GM12878 (cell line): ENCODE data around the gene IREB2. TPM values are rescaled to one million over a fixed set of nuclear protein-coding genes. Genes with fewer than 3 reads are reported as not detected.
"Not testable (repeated sequence)": the region's sequence is repeated elsewhere in the genome, so short reads cannot be mapped to it uniquely, and the experiment has no call there.

ENCODE experiments used
- ATAC-seq: fragments of 200-7000 bp; cut with Tn5 transposase; 3 replicates; pipeline ENCODE4 v1.9.1; 2020; ENCODE audit warnings: mild to moderate bottlenecking, moderate library complexity
- BruUV-seq: library from RNA; stranded (reverse); fragments of 400-500 nt; replicated peaks from 2 replicates; lab custom pipeline; 2021; lab: Mats Ljungman, UMichigan
- CTCF ChIA-PET: fragments of 300-600 bp; sonication (Branson Sonifier 250); formaldehyde crosslinking; extraction: SDS; loops from one replicate; lab custom pipeline; 2021; ENCODE audit warnings: inconsistent platforms; lab: Yijun Ruan, JAX
- POLR2A ChIA-PET: fragments of 350-600 bp; formaldehyde crosslinking; extraction: SDS; loops from one replicate; lab custom pipeline; 2021; ENCODE audit warnings: inconsistent platforms; lab: Charles Lee
- RAD21 ChIA-PET: fragments of 300-600 bp; sonication (Branson Sonifier 250); formaldehyde crosslinking; loops from one replicate; lab custom pipeline; 2023; ENCODE audit warnings: antibody characterized with exemption; ENCODE audit not compliant: unreplicated experiment; lab: Charles Lee
- SMC1A ChIA-PET: fragments of 300-600 bp; sonication (Branson Sonifier 250); formaldehyde crosslinking; loops from one replicate; lab custom pipeline; 2023; ENCODE audit not compliant: unreplicated experiment, uncharacterized antibody; lab: Charles Lee
- DNase-seq: peaks from one replicate; pipeline ENCODE4 v3.0.0-alpha.2; 2011; ENCODE audit warnings: low read depth, low spot score
- FAIRE-seq: peaks from 3 replicates; lab custom pipeline; 2011; peaks lifted over from hg19 to GRCh38; lab: Jason Lieb, UNC
- H2AFZ ChIP-seq: 2 replicates; pipeline ENCODE4 v1.6.0; 2011; ENCODE audit warnings: low read depth, low read length, control low read depth; ENCODE audit not compliant: control insufficient read depth
- H3K27ac ChIP-seq: 2 replicates; pipeline ENCODE4 v1.5.1; 2011; ENCODE audit warnings: control low read depth; ENCODE audit not compliant: control insufficient read depth, insufficient read depth
- H3K27me3 ChIP-seq, 2 experiments: replicated peaks in 1 of 2; 2 replicates each; pipeline versions ENCODE4 v1.6.0 to v1.6.1; 2011; ENCODE audit warnings: low read length in 1 of 2; ENCODE audit not compliant: control insufficient read depth in 2 of 2, insufficient read depth in 2 of 2
- H3K36me3 ChIP-seq, 2 experiments: 2 replicates each; pipeline ENCODE4 v1.5.1; 2011; ENCODE audit warnings: low read length in 1 of 2; ENCODE audit not compliant: control insufficient read depth in 2 of 2, insufficient read depth in 2 of 2
- H3K4me1 ChIP-seq: 2 replicates; pipeline ENCODE4 v1.6.1; 2011; ENCODE audit warnings: mild to moderate bottlenecking, low read length, moderate library complexity, mixed read lengths; ENCODE audit not compliant: control insufficient read depth, insufficient read depth
- H3K4me2 ChIP-seq: 2 replicates; pipeline ENCODE4 v1.6.0; 2011; ENCODE audit warnings: control low read depth; ENCODE audit not compliant: control insufficient read depth, insufficient read depth
- H3K4me3 ChIP-seq: fragments of 200-600 bp; sonication (generic); 2 replicates; pipeline ENCODE4 v1.5.1; 2016
- H3K79me2 ChIP-seq: 2 replicates; pipeline ENCODE4 v1.6.0; 2011; ENCODE audit warnings: low read length; ENCODE audit not compliant: control insufficient read depth, insufficient read depth
- H3K9ac ChIP-seq: 2 replicates; pipeline ENCODE4 v1.8.0; 2011; ENCODE audit warnings: low read length, control low read depth, mixed read lengths; ENCODE audit not compliant: control insufficient read depth, insufficient read depth
- H3K9me3 ChIP-seq: replicated peaks from 3 replicates; pipeline ENCODE4 v1.5.1; 2011; ENCODE audit warnings: mild to moderate bottlenecking, low read length; ENCODE audit not compliant: control insufficient read depth, insufficient read depth
- H4K20me1 ChIP-seq: 2 replicates; pipeline ENCODE4 v1.6.0; 2011; ENCODE audit not compliant: control insufficient read depth, insufficient read depth
- ATF7 ChIP-seq: fragments of 450-650 bp; IDR thresholded peaks from 2 replicates; pipeline ENCODE4 v1.6.1; 2016; ENCODE audit warnings: low read depth, mild to moderate bottlenecking
- BRCA1 ChIP-seq: IDR thresholded peaks from 2 replicates; pipeline ENCODE4 v1.6.1; 2011; ENCODE audit warnings: low read depth, low read length, improper control_type of control experiment
- JUND ChIP-seq: IDR thresholded peaks from 2 replicates; pipeline ENCODE4 v1.6.1; 2012; ENCODE audit warnings: low read depth, mild to moderate bottlenecking, low read length, improper control_type of control experiment, moderate library complexity
- WGBS: methylation state at CpG from one replicate; pipeline ENCODE4 v1.1.6; 2016; ENCODE audit warnings: low lambda C conversion rate; ENCODE audit not compliant: insufficient replicate concordance, insufficient coverage; ENCODE audit errors: missing lambda C conversion rate; 5-methylcytosine and 5-hydroxymethylcytosine counted together
- in situ Hi-C: fragments of 300-500 bp; cut with MboI; formaldehyde crosslinking; loops from 9 replicates; pipeline ENCODE4 v1.14.3; 2018; ENCODE audit warnings: mixed read lengths
- intact Hi-C: fragments of 100-400 bp; cut with micrococcal nuclease; formaldehyde crosslinking; loops from one replicate; pipeline ENCODE4 v1.14.2; 2022; ENCODE audit not compliant: unreplicated experiment
- polyA plus RNA-seq, 11 experiments: library from polyadenylated mRNA; depleted of rRNA in 4 of 11; unstranded in 6 of 11; stranded (reverse) in 5 of 11; fragments of >200 nt; fragmentation: Nextera tagmentation in 4 of 11; fragmentation: Illumina TruSeq in 1 of 11; extraction: Ambion mirVana in 4 of 11; extraction: Trizol in 1 of 11; gene quantifications; 1 replicate in 1 of 11; 2 replicates in 10 of 11; pipeline versions ENCODE4 v1.2.1 to v1.2.3, GENCODE V29; 2011 to 2016; ENCODE audit warnings: inconsistent platforms in 2 of 11, missing spikeins in 2 of 11, low read depth in 1 of 11
- total RNA-seq, 4 experiments: library from RNA; depleted of rRNA in 3 of 4; stranded (reverse); fragments of >200 nt in 3 of 4; fragmentation: Illumina TruSeq in 1 of 4; extraction: Trizol in 1 of 4; gene quantifications; 2 replicates each; pipeline versions ENCODE4 v1.2.1 to v1.2.3, GENCODE V29; 2013 to 2021
- TF ChIP-seq, protein P1 (sequence below): fragments of 450-650 bp; IDR thresholded peaks from 2 replicates; pipeline ENCODE4 v1.6.1; 2017; ENCODE audit warnings: mild to moderate bottlenecking, low read depth, inconsistent platforms; ENCODE audit not compliant: poor library complexity, severe bottlenecking
- TF ChIP-seq, protein P2 (sequence below): fragments of 450-650 bp; IDR thresholded peaks from 2 replicates; pipeline ENCODE4 v1.6.1; 2018; ENCODE audit warnings: borderline replicate concordance, mild to moderate bottlenecking; ENCODE audit not compliant: partially characterized antibody

Gene IREB2
- total and polyA plus RNA-seq, 10 of the 15 experiments (the other 5 are each of a cell fraction or from before 2014, with no cell fraction given), result 13.0 to 52.4 (median 24.4) TPM

DNA sequence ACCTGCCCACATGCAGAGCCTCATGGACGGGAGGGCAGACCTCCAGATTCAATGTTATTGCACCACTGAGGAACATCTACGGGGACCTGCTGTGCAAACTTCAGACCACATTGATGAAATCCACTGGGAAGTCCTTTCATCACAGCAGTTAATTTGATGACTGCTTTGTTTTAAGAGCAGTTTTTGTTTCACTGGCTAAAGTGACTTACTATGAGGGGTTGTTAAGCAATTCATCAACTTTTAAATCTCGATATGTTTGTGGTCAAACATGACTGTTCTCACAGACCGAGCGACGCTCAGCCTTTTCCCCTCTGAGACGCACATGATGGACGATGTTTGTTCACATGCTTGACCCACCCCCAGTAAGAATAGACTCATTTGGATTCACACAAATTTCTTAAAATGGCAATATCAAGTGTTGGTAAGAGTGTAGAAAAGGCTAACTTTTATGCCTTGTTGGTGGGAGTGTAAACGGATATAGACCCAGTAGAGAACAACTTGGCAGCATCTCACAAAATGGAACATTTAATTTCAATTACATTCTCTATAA is 35.9 kb upstream of the IREB2 start (continued):
- TF ChIP-seq JUND, result no peak
- TF ChIP-seq, protein P1, sequence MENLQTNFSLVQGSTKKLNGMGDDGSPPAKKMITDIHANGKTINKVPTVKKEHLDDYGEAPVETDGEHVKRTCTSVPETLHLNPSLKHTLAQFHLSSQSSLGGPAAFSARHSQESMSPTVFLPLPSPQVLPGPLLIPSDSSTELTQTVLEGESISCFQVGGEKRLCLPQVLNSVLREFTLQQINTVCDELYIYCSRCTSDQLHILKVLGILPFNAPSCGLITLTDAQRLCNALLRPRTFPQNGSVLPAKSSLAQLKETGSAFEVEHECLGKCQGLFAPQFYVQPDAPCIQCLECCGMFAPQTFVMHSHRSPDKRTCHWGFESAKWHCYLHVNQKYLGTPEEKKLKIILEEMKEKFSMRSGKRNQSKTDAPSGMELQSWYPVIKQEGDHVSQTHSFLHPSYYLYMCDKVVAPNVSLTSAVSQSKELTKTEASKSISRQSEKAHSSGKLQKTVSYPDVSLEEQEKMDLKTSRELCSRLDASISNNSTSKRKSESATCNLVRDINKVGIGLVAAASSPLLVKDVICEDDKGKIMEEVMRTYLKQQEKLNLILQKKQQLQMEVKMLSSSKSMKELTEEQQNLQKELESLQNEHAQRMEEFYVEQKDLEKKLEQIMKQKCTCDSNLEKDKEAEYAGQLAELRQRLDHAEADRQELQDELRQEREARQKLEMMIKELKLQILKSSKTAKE, result no peak

DNA sequence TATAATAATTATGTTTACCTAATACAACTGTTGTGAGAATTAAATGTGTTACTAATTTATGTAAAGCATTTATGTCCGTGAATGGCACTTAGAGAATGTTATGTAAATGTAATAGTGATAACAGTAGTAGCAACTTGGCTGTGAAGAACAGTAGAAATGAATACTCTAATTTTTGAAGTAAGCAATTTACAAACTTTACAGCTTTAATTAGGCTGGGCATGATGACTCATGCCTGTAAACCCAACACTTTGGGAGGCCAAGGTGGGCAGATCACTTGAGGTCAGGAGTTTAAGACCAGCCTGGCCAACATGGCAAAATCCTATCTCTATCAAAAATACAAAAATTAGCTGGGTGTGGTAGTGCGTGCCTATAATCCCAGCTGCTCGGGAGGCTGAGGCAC is 33.9 kb upstream of the IREB2 start:
- POLR2A ChIA-PET, result interaction anchor here (0.7 kb wide), 1 partner anchor 103 kb away, joined by 3 read pairs; no protein-coding TSS in a partner anchor
- RAD21 ChIA-PET, result no interaction called here
- Histone ChIP-seq H3K36me3 (no peaks in the 10 kb centered on the region), H3K9me3 (no peaks in the 10 kb centered on the region; the same call in 2 of the 3 replicates), H2AFZ (no peak overlapping the region), H4K20me1 (no peaks in the 10 kb centered on the region), H3K79me2 (no peaks in the 10 kb centered on the region), H3K4me3 (no peak overlapping the region), H3K4me1 (no peaks in the 10 kb centered on the region), H3K27ac (no peak overlapping the region), H3K4me2 (no peak overlapping the region), H3K27me3 (no peaks in the 10 kb centered on the region; a peak in 2 of 4 replicates), H3K9ac (no peak overlapping the region)
- WGBS, result 46% methylated on average over 3 of the region's 3 CpGs
- TF ChIP-seq, protein P2, sequence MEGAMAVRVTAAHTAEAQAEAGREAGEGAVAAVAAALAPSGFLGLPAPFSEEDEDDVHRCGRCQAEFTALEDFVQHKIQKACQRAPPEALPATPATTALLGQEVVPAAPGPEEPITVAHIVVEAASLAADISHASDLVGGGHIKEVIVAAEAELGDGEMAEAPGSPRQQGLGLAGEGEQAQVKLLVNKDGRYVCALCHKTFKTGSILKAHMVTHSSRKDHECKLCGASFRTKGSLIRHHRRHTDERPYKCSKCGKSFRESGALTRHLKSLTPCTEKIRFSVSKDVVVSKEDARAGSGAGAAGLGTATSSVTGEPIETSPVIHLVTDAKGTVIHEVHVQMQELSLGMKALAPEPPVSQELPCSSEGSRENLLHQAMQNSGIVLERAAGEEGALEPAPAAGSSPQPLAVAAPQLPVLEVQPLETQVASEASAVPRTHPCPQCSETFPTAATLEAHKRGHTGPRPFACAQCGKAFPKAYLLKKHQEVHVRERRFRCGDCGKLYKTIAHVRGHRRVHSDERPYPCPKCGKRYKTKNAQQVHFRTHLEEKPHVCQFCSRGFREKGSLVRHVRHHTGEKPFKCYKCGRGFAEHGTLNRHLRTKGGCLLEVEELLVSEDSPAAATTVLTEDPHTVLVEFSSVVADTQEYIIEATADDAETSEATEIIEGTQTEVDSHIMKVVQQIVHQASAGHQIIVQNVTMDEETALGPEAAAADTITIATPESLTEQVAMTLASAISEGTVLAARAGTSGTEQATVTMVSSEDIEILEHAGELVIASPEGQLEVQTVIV, result no peak
- TF ChIP-seq BRCA1 (no peak), ATF7 (no peak)
- SMC1A ChIA-PET, result no interaction called here
- FAIRE-seq (no peak), ATAC-seq (no peak), DNase-seq (no peak)
- intact Hi-C loops, result no loop called here
- CTCF ChIA-PET, result no interaction called here
- no TSS peak for BruUV-seq
- in situ Hi-C loops, result no loop called here

DNA sequence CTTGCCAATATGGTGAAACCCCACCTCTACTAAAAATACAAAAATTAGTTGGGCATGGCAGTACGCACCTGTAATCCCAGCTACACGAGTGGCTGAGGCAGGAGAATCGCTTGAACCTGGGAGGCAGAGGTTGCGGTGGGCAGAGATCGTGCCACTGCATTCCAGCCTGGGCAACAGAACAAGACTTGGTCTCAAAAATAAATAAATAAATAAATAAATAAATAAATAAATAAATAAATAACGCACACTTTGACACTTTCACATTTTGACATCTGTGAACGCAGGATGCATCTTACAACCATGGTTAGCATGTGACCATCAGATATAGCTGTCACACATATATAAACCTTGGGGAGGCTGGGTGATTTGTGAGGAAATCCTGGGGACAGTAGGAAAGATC is 33.2 kb upstream of the IREB2 start:
- H3K27me3 ChIP-seq, H3K4me1 ChIP-seq, ATAC-seq, FAIRE-seq, H3K4me2 ChIP-seq, in situ Hi-C loops, BruUV-seq, H3K9ac ChIP-seq, intact Hi-C loops, H2AFZ ChIP-seq, H3K4me3 ChIP-seq, SMC1A ChIA-PET, DNase-seq, RAD21 ChIA-PET, H4K20me1 ChIP-seq, POLR2A ChIA-PET, H3K27ac ChIP-seq, H3K36me3 ChIP-seq, H3K79me2 ChIP-seq, H3K9me3 ChIP-seq, CTCF ChIA-PET: not testable (repeated sequence)
- 68% methylated on average over 7 of the region's 7 CpGs for WGBS
